B cell (primary cell): ENCODE measurements around the gene ZNF594. TPM values are rescaled to one million over a fixed set of nuclear protein-coding genes. Genes with fewer than 3 reads are reported as not detected.
A peak's percentile ranks its signal among the peaks of the same experiment; 100 is the strongest.

Experiments
- ATAC-seq: fragments of 200-7000 bp; cut with Tn5 transposase; one replicate; pipeline ENCODE4 v1.10.0; 2021; ENCODE audit warnings: low read depth, mild to moderate bottlenecking, moderate number of reproducible peaks, moderate library complexity
- CTCF ChIA-PET: fragments of 350-600 bp; sonication (Branson Sonifier 250); formaldehyde crosslinking; loops from one replicate; lab custom pipeline; 2021; ENCODE audit warnings: antibody characterized with exemption, inconsistent platforms; lab: Charles Lee
- POLR2A ChIA-PET: fragments of 350-600 bp; sonication (Branson Sonifier 250); formaldehyde crosslinking; loops from one replicate; lab custom pipeline; 2021; ENCODE audit warnings: antibody characterized with exemption; lab: Charles Lee
- DNase-seq: peaks from one replicate; pipeline ENCODE4 v3.0.0; 2013
- H2AFZ ChIP-seq: 2 replicates; pipeline ENCODE4 v1.6.1; 2012; ENCODE audit warnings: mild to moderate bottlenecking, low read depth, low read length; ENCODE audit not compliant: insufficient read depth, poor library complexity, severe bottlenecking
- H3K27ac ChIP-seq, 2 donors: 1 replicate in 1 of 2; 2 replicates in 1 of 2; pipeline ENCODE4 v1.5.1; 2012 to 2013; ENCODE audit warnings: low read length in 2 of 2, mild to moderate bottlenecking in 2 of 2, moderate library complexity in 1 of 2
- H3K27me3 ChIP-seq, 4 experiments: fragments of 200-600 bp in 1 of 4; sonication (generic) in 1 of 4; replicated peaks in 1 of 4; 1 replicate in 2 of 4; 2 replicates in 2 of 4; pipeline versions ENCODE4 v1.6.1 to v1.7.0; 2013 to 2016; ENCODE audit warnings: low read length in 3 of 4, mild to moderate bottlenecking in 2 of 4, mixed read lengths in 1 of 4, moderate library complexity in 1 of 4; ENCODE audit not compliant: insufficient read depth in 4 of 4, control insufficient read depth in 3 of 4; ENCODE audit errors: control extremely low read depth in 1 of 4
- H3K36me3 ChIP-seq, 2 experiments: replicated peaks in 1 of 2; 1 replicate in 1 of 2; 2 replicates in 1 of 2; pipeline versions ENCODE4 v1.6.1 to v1.7.1; 2013; ENCODE audit warnings: low read length in 1 of 2; ENCODE audit not compliant: insufficient read depth in 2 of 2, control insufficient read depth in 1 of 2; ENCODE audit errors: control extremely low read depth in 1 of 2, extremely low read depth in 1 of 2
- H3K4me1 ChIP-seq, 2 donors: fragments of 200-600 bp in 1 of 2; sonication (generic) in 1 of 2; 1 replicate in 1 of 2; 2 replicates in 1 of 2; pipeline versions ENCODE4 v1.5.1 to v1.6.1; 2013 to 2017; ENCODE audit warnings: low read length in 2 of 2; ENCODE audit not compliant: control insufficient read depth in 2 of 2, insufficient read depth in 2 of 2
- H3K4me2 ChIP-seq: replicated peaks from 2 replicates; pipeline ENCODE3; 2012; ENCODE audit warnings: mild to moderate bottlenecking, low read depth, low read length; ENCODE audit not compliant: poor library complexity, severe bottlenecking
- H3K4me3 ChIP-seq, 5 experiments: fragments of 200-600 bp in 1 of 5; sonication (generic) in 1 of 5; 1 replicate in 3 of 5; 2 replicates in 2 of 5; pipeline versions ENCODE4 v1.5.1 to v1.7.0; 2011 to 2016; ENCODE audit warnings: low read length in 4 of 5, mild to moderate bottlenecking in 4 of 5, low read depth in 2 of 5, control low read depth in 1 of 5, moderate library complexity in 1 of 5; ENCODE audit not compliant: insufficient read depth in 1 of 5; ENCODE audit errors: control extremely low read depth in 1 of 5, extremely low read depth in 1 of 5
- H3K79me2 ChIP-seq: fragments of 200-600 bp; sonication (generic); one replicate; pipeline ENCODE4 v1.6.0; 2016; ENCODE audit warnings: low read length; ENCODE audit not compliant: control insufficient read depth, insufficient read depth
- H3K9ac ChIP-seq: fragments of 200-600 bp; sonication (generic); 2 replicates; pipeline ENCODE4 v1.6.1; 2017; ENCODE audit warnings: mild to moderate bottlenecking, low read length, moderate library complexity
- H3K9me3 ChIP-seq, 3 donors: one replicate each; pipeline versions ENCODE4 v1.6.1 to v1.7.1; 2013; ENCODE audit warnings: low read length in 2 of 3; ENCODE audit not compliant: control insufficient read depth in 2 of 3, insufficient read depth in 1 of 3; ENCODE audit errors: control extremely low read depth in 1 of 3
- H4K20me1 ChIP-seq: 2 replicates; pipeline ENCODE4 v1.6.0; 2012; ENCODE audit warnings: mild to moderate bottlenecking, low read length; ENCODE audit not compliant: insufficient read depth, control insufficient read depth, poor library complexity, severe bottlenecking
- H3K27ac Mint-ChIP-seq: one replicate; pipeline ENCODE4 v1.8.0; 2021; ENCODE audit warnings: mixed read lengths
- H3K27me3 Mint-ChIP-seq: one replicate; pipeline ENCODE4 v1.8.0; 2021; ENCODE audit warnings: mixed read lengths
- H3K4me1 Mint-ChIP-seq: one replicate; pipeline ENCODE4 v1.8.0; 2021; ENCODE audit warnings: mixed read lengths
- H3K4me3 Mint-ChIP-seq: one replicate; pipeline ENCODE4 v1.8.0; 2021; ENCODE audit warnings: mixed read lengths
- H3K9me3 Mint-ChIP-seq: one replicate; pipeline ENCODE4 v1.8.0; 2022; ENCODE audit warnings: mixed read lengths; ENCODE audit not compliant: insufficient read depth
- CTCF ChIP-seq: fragments of 200-600 bp; IDR thresholded peaks from one replicate; pipeline ENCODE4 v1.8.0; 2022; ENCODE audit warnings: antibody characterized with exemption, mild to moderate bottlenecking
- EZH2 ChIP-seq: IDR thresholded peaks from 2 replicates; pipeline ENCODE4 v1.6.1; 2012; ENCODE audit warnings: borderline replicate concordance, low read depth, mild to moderate bottlenecking, moderate library complexity, low read length; ENCODE audit not compliant: insufficient read depth, poor library complexity, severe bottlenecking
- WGBS: methylation state at CpG from one replicate; pipeline ENCODE4 v1.1.5; 2013; ENCODE audit warnings: missing lambda C conversion rate; ENCODE audit not compliant: insufficient coverage; 5-methylcytosine and 5-hydroxymethylcytosine counted together
- intact Hi-C: fragments of 100-400 bp; cut with micrococcal nuclease; formaldehyde crosslinking; loops from one replicate; pipeline ENCODE4 v1.10.0; 2022
- polyA plus RNA-seq: library from polyadenylated mRNA; depleted of rRNA; stranded (reverse); fragments of >200 nt; gene quantifications from 2 replicates; pipeline ENCODE4 v1.2.3, GENCODE V29; 2012
- total RNA-seq, 2 donors: library from RNA; stranded (reverse); fragments of 120-200 nt in 1 of 2; gene quantifications; 1 replicate in 1 of 2; 2 replicates in 1 of 2; pipeline versions ENCODE4 v1.2.3 to v1.2.4, GENCODE V29; 2013 to 2022

ZNF594 gene
- total and polyA plus RNA-seq, 2 donors (not counting 1 experiment from before 2014, with no cell fraction given), result 5.9 to 38.9 TPM

DNA sequence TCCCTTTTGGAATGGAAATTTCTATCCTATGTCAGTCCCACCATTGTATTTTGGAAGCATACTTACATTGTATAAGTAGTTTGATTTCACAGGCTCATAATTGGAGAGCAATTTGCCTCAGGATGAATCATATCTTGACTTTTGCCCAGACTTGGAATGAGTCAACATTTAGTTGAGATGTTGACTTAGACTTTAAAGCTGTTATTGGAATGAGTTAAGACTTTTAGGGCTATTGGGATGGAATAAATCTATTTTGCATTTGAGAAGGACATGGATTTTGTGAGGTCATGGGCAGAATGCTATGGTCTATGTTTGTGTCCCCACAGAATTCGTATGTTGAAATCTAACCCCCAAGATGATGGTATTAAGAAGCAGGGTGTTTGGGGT lies 12.2 kb upstream of the ZNF594 start:
- TF ChIP-seq EZH2 (no peak), CTCF (no peak)
- Histone ChIP-seq H3K4me1 (peaks cover 33 to 61% of the 10 kb centered on the region in 2 donors), H3K9me3 (peaks cover 0 to 7% (median 0%) of the 10 kb centered on the region in 3 donors), H3K4me2 (no peak overlapping the region), H3K4me3 (no peak overlapping the region), H2AFZ (no peak overlapping the region), H3K9ac (no peak overlapping the region), H3K79me2 (peaks cover 50% of the 10 kb centered on the region), H3K36me3 (peaks cover 1 to 7% of the 10 kb centered on the region in 2 experiments), H3K27me3 (no peaks in the 10 kb centered on the region), H4K20me1 (no peaks in the 10 kb centered on the region), H3K27ac (peak overlapping the region in 1 of 2 donors; percentile 45)
- no CpG with 5 or more reads among the region's 1 CpG for WGBS
- ATAC-seq (no peak), DNase-seq (no peak)
- no peaks in the 10 kb centered on the region for H3K27me3 Mint-ChIP-seq
- ChIA-PET CTCF (interaction anchor here (0.8 to 18.3 kb wide), 3 partner anchors 9 to 27 kb away, joined by 4 to 303 read pairs (median 10); partner anchors contain the start of gene SCIMP), POLR2A (interaction anchor here (0.6 kb wide), 1 partner anchor 9 kb away, joined by 4 read pairs; no protein-coding TSS in a partner anchor)
- intact Hi-C loops, result no loop called here
- peak overlapping the region; percentile 78 for H3K27ac Mint-ChIP-seq
- no peaks in the 10 kb centered on the region for H3K9me3 Mint-ChIP-seq
- H3K4me3 Mint-ChIP-seq, result no peak overlapping the region
- peaks cover 54% of the 10 kb centered on the region for H3K4me1 Mint-ChIP-seq

DNA sequence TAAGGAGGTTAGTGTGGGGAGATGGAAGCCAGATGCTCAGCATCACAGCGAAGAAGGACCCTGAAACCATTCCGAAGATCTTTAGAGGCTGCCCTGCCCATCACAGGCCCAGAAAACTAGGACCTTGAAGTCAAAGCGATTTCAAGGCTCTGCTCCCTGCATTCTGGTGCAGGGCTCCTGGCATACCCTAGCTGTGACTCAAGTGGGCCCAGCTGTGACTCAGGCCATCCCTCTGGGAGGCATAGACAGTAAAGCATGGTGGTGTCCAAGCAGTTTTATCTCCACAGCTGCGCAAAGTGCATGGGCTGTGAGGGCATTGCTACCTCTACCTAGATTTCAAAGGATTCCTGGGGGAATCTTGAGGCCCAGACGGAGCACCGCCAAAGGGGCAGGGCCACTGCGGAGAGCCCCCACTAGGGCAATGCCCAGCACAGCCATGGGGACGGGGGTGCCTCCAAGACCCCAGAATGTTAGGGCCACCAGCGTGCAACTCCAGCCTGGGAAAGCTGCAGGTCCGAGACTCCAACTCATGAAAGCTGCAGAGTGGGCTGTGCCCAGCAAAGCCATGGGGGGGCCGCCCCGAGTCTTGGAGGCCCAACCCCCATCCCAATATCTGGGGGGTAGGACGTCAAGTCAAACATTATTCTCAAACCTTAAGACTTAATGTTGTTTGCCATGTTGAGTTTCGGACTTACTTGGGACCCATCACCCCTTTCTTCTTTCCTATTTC lies 11.7 kb upstream of the ZNF594 start:
- Mint-ChIP-seq H3K27me3 (no peaks in the 10 kb centered on the region), H3K4me3 (no peak overlapping the region), H3K9me3 (no peaks in the 10 kb centered on the region), H3K27ac (peak overlapping the region; percentile 78), H3K4me1 (peaks cover 54% of the 10 kb centered on the region)
- intact Hi-C loops, result no loop called here
- Histone ChIP-seq H3K36me3 (peaks cover 1 to 4% of the 10 kb centered on the region in 2 experiments), H3K27ac (peak overlapping the region in 1 of 2 donors; percentile 45), H3K9me3 (peaks cover 0 to 7% (median 0%) of the 10 kb centered on the region in 3 donors), H3K9ac (no peak overlapping the region), H3K4me1 (peaks cover 33 to 61% of the 10 kb centered on the region in 2 donors), H3K4me3 (no peak overlapping the region), H2AFZ (no peak overlapping the region), H4K20me1 (no peaks in the 10 kb centered on the region), H3K4me2 (no peak overlapping the region), H3K27me3 (no peaks in the 10 kb centered on the region), H3K79me2 (peaks cover 49% of the 10 kb centered on the region)
- 98% methylated on average over 10 of the region's 14 CpGs for WGBS
- POLR2A ChIA-PET, result interaction anchor here (1.5 kb wide), 1 partner anchor 8 kb away, joined by 4 read pairs; no protein-coding TSS in a partner anchor
- ATAC-seq (no peak), DNase-seq (no peak)
- CTCF ChIA-PET, result interaction anchor here (1.4 to 18.3 kb wide), 2 partner anchors 9 to 28 kb away, joined by 10 to 303 read pairs; partner anchors contain the start of gene SCIMP
- TF ChIP-seq EZH2, result no peak
- no peak for TF ChIP-seq CTCF
